Occipital lobe (tissue), 3 donors: Measurements from ENCODE around the gene TNFSF12. TPM values are rescaled to one million over a fixed set of nuclear protein-coding genes. Genes with fewer than 3 reads are reported as not detected.
A peak's percentile ranks its signal among the peaks of the same experiment; 100 is the strongest.
"Not testable (repeated sequence)": the region's sequence is repeated elsewhere in the genome, so short reads cannot be mapped to it uniquely, and the experiment has no call there.

Experiments
- DNase-seq: peaks from one replicate; lab custom pipeline; 2025; lab: John Stamatoyannopoulos, UW
- small RNA-seq: library from RNA; depleted of rRNA; stranded (forward); fragments of <200 nt; gene quantifications from one replicate; pipeline ENCODE3, GENCODE V24; 2014
- total RNA-seq: library from RNA; depleted of rRNA; stranded (reverse); fragments of >200 nt; gene quantifications from one replicate; pipeline ENCODE4 v1.2.3, GENCODE V29; 2014

The TNFSF12 gene
- total RNA-seq, 1 donor from 2014 or later, result 3.3 TPM

DNA sequence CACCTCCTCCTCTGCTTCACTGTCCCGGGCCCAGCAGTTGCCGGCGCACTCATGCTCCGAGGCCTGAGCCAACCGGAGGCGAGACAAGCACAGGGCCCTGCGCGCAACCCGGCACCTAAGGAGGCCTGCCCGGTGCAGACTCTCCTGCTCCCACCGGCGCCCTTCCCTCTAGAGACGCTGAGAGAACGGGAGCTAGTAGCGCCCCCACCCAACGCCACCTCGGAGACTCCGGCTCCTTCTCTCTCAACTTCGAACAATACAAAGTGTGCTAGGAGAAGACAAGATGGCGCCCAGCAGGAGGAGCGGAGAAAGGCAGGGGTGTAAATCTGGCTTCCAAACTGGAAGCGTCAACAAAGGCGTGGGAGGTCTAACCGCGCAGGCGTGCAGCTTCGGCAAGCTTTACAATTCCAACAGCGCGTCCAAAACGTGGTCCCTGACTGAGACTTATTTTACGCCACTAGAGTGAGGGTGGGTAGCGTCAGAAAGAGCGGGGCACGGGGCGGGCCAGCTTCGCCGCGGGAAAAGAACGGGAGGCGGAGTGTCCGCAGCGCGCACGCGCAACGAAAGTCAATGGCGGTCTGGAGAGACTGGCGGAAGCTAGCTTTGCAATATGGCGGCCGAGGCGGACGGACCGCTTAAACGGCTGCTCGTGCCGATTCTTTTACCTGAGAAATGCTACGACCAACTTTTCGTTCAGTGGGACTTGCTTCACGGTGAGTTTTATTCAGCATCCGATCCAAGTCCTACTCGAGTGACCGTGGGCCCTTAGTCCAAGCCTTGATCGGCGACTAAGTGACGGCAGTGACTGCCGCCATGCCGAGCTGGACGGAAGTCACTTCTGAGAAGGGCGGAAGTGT is 34.6 kb downstream of the TNFSF12 start, which contains the start of gene MPDU1:
Gene MPDU1, plus strand, starts transcription at position 600 of the 857 bp plus-strand sequence. Its CDS starts 11 bp downstream, at position 611.
- DNase-seq, result peak; percentile 93

GRCh38 chr17:7586673-7587419 is 38.0 kb downstream of the TNFSF12 start:
- DNase-seq, result no peak

GRCh38 chr17:7587420-7588151 is 38.7 kb downstream of the TNFSF12 start:
- no peak for DNase-seq

- DNase-seq, result no peak
Observed at GRCh38 chr17:7588553-7589203, 39.8 kb downstream of the TNFSF12 start.

DNA sequence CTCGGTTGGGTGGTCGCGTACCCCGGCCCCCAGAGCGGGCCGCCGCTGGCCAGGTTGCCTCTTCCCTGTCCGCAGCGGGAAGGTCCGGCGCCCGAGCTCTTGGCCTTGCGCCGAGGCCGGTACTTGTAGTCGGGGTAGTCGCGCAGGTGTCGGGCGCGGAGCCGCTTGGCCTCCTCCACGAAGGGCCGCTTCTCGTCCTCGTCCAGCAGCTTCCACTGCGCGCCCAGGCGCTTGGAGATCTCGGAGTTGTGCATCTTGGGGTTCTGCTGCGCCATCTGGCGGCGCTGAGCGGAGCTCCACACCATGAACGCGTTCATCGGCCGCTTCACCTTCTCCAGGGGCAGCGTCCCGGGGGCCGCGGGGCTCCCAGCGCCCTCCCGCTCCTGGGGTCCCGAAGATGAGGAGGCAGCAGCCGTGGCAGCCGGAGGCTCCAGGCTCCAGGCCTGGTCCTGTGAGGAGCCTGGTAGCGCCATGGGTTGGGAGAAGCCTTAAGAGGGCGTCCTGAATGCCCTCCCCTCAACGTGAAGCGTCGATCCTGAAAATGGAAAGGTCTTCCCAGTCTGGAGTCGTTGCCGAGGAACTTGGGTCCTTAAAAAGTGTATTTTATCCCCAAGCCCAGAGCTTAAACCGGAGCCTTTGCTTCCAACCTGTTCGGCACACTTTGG is 40.5 kb downstream of the TNFSF12 start:
- peak; percentile 76 for DNase-seq

DNA sequence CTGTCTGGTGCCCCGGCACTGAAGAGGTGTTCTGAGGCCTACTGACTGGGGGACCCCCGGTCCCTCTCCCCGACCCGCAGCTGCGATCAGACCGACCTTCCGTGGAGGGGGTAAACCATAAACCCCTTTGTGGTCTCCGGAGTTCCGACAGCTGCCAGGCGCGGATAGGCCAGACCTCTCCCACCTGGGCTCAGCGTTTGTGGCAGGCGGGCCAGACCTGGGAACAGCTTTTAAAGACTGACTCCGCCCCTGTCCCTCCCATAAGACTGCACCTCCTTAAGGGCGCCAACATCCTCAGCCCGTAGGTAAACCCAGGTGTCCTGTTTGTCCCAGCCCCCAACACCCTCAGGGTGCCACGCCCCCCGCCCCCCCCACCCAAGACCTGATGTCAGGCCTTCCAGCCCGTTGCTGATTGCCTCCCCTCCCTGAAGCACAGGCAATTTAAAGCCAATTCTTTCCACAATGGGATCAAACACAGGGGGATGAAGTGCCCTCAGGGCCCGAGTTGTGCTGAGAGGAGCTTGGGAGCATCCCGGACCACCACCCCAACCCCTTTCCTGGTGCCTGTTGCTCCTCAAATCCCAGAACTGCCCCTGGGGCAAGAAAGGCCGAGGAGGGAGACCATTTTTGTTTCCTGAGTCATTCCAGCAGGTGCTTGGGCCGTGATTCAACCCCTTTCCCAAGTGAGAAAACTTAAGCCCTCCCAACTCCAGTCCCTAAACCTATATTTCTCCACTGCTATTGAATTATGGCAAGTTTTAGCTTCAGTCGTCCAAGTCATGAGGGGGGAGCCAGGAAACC is 41.2 kb downstream of the TNFSF12 start, which contains the start of gene SOX15:
Gene SOX15, minus strand, starts transcription at position 204 of the 801 bp plus-strand sequence. CDS start 418 bp downstream, outside the sequence.
- DNase-seq, result no peak

DNA sequence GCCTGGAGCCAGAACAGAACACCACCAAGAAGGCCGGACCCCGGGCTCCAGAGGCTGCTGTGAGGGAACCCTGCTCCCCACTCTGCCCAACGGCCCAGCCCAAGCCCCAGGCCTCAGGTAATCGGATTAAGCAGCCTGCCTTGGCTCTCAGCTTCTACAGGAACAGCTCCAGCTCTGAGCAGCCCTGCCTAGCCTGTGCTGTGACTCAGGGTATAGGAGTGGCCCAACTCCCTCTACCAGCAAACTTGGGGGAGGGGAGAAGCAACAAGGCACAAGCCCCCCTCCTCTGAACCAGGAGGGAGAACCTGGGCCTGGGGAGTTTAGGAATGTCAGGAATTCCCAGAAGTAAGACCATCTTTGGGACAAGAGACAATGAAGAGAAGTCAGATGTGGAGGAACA is 41.9 kb downstream of the TNFSF12 start:
- DNase-seq, result no peak

DNA sequence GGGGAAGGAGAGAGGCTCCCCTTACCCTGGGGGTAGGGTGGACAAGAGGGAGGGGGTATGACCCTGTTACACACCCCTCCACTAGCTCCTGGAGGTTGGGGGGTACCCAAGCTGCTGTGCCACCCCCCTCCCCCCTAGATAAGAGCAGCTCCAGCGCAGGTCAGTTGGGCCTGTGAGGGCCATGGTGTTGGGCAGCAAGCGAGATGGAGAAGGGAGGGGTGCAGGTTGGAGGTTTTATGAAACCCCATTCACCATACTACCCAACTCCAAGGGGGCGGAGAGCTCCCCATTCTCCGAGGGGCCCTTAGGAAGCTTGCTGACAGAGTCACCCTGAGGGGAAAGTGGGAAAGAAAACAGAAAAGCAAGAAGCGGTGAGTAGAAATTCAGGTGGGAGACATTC is 42.7 kb downstream of the TNFSF12 start:
- no peak for DNase-seq

- no peak for DNase-seq
Observed at GRCh38 chr17:7592422-7593021, 43.7 kb downstream of the TNFSF12 start.

DNA sequence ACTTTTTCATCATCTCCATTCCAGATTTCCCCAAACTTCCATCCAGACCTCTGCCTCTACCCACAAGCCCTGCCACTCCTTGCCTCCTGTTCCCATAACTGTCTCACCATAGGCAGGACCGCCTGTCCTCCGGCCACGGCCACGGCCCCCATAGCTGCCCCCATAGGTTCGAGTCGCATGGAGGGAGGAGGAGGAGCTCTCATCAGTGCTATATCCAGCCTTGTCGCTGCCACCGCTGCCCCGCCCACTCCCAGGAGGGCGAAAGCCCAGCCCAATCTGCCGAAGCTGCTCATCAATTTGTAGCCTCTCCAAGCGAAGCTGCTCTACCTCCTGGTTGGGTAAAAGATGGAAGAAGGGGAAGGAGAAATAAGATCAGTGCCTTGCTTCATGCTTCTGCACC is 44.4 kb downstream of the TNFSF12 start:
- no peak for DNase-seq

GRCh38 chr17:7597561-7597960 is 48.7 kb downstream of the TNFSF12 start:
- not testable (repeated sequence) for DNase-seq

- DNase-seq, result no peak
Observed at GRCh38 chr17:7606280-7606679, 57.4 kb downstream of the TNFSF12 start.

Small RNA genes lying within 50 kb of the gene (small RNA-seq; reads per million reads assigned to genes)
- gene CD68, result not detected
- not detected for gene RF00019
- gene SNORA48, result not detected
- gene SNORD10, result not detected

Other genes with a start within 250 kb of the TNFSF12 start
- gene EIF5A, start 241.4 kb upstream of the TNFSF12 start, total RNA-seq, result 156 TPM
- 29.5 TPM for gene GPS2, start 233.7 kb upstream of the TNFSF12 start, total RNA-seq
- 46.6 TPM for gene NEURL4, start 219.7 kb upstream of the TNFSF12 start, total RNA-seq
- gene ACAP1, start 212.5 kb upstream of the TNFSF12 start, total RNA-seq, result not detected
- gene KCTD11, start 196.9 kb upstream of the TNFSF12 start, total RNA-seq, result 3.9 TPM
- gene TMEM95, start 193.9 kb upstream of the TNFSF12 start, total RNA-seq, result not detected
- 0.94 TPM for gene TNK1, start 168.0 kb upstream of the TNFSF12 start, total RNA-seq
- gene PLSCR3, start 154.5 kb upstream of the TNFSF12 start, total RNA-seq, result 10.0 TPM
- gene TMEM256, start 145.0 kb upstream of the TNFSF12 start, total RNA-seq, result 55.2 TPM
- gene NLGN2, start 141.2 kb upstream of the TNFSF12 start, total RNA-seq, result 9.2 TPM
- gene SPEM1, start 128.7 kb upstream of the TNFSF12 start, total RNA-seq, result not detected
- gene SPEM2, start 123.4 kb upstream of the TNFSF12 start, total RNA-seq, result not detected
- not detected for gene SPEM3, start 120.2 kb upstream of the TNFSF12 start, total RNA-seq
- gene TMEM102, start 113.6 kb upstream of the TNFSF12 start, total RNA-seq, result 3.7 TPM
- gene FGF11, start 109.5 kb upstream of the TNFSF12 start, total RNA-seq, result 18.2 TPM
- 17.2 TPM for gene CHRNB1, start 104.0 kb upstream of the TNFSF12 start, total RNA-seq
- gene ZBTB4, start 69.4 kb upstream of the TNFSF12 start, total RNA-seq, result 17.6 TPM
- not detected for gene SLC35G6, start 67.6 kb upstream of the TNFSF12 start, total RNA-seq
- gene POLR2A, start 64.7 kb upstream of the TNFSF12 start, total RNA-seq, result 54.6 TPM
- 0.31 TPM for gene TNFSF13, start 9.7 kb downstream of the TNFSF12 start, total RNA-seq
- gene SENP3, start 12.9 kb downstream of the TNFSF12 start, total RNA-seq, result 84.8 TPM
- gene CD68, start 30.6 kb downstream of the TNFSF12 start, total RNA-seq, result 0.62 TPM
- 34.8 TPM for gene MPDU1, start 34.8 kb downstream of the TNFSF12 start, total RNA-seq
- gene SOX15, start 41.0 kb downstream of the TNFSF12 start, total RNA-seq, result 0.47 TPM
- gene FXR2, start 65.8 kb downstream of the TNFSF12 start, total RNA-seq, result 51.9 TPM
- gene SAT2, start 78.8 kb downstream of the TNFSF12 start, total RNA-seq, result 32.8 TPM
- not detected for gene SHBG, start 81.1 kb downstream of the TNFSF12 start, total RNA-seq
- gene ATP1B2, start 101.9 kb downstream of the TNFSF12 start, total RNA-seq, result 5.0 TPM
- 9.4 TPM for gene TP53, start 138.4 kb downstream of the TNFSF12 start, total RNA-seq
- gene WRAP53, start 139.4 kb downstream of the TNFSF12 start, total RNA-seq, result 9.5 TPM
- 13.7 TPM for gene EFNB3, start 156.1 kb downstream of the TNFSF12 start, total RNA-seq
- gene DNAH2, start 168.7 kb downstream of the TNFSF12 start, total RNA-seq, result 0.62 TPM